Naive thymus-derived CD4-positive, alpha-beta T cell (primary cell): ENCODE data around the gene ATP5PO. TPM values are rescaled to one million over a fixed set of nuclear protein-coding genes. Genes with fewer than 3 reads are reported as not detected.

Experiments used
- ATAC-seq: fragments of 150-1000 bp; cut with Tn5 transposase; 2 replicates; pipeline ENCODE4 v1.10.0; 2021; ENCODE audit warnings: mild to moderate bottlenecking, moderate library complexity
- CTCF ChIA-PET: fragments of 350-600 bp; sonication (Branson Sonifier 250); formaldehyde crosslinking; loops from one replicate; lab custom pipeline; 2021; ENCODE audit warnings: antibody characterized with exemption; lab: Charles Lee
- POLR2A ChIA-PET: fragments of 350-600 bp; sonication (Branson Sonifier 250); formaldehyde crosslinking; loops from one replicate; lab custom pipeline; 2021; ENCODE audit warnings: antibody characterized with exemption, inconsistent platforms; lab: Charles Lee
- DNase-seq, 9 donors: peaks; one replicate each; pipeline versions ENCODE4 v3.0.0 to v3.0.0-alpha.2; 2020 to 2022; ENCODE audit warnings: mixed read lengths in 1 of 9
- H3K27ac ChIP-seq: one replicate; pipeline ENCODE4 v1.7.0; 2013; ENCODE audit warnings: mild to moderate bottlenecking, low read depth, low read length, moderate library complexity
- H3K27me3 ChIP-seq, 2 donors: one replicate each; pipeline ENCODE4 v1.7.0; 2013; ENCODE audit warnings: low read length in 2 of 2, mild to moderate bottlenecking in 2 of 2, moderate library complexity in 2 of 2; ENCODE audit not compliant: control insufficient read depth in 2 of 2, insufficient read depth in 2 of 2
- H3K36me3 ChIP-seq, 3 experiments: 1 replicate in 2 of 3; 2 replicates in 1 of 3; pipeline ENCODE4 v1.7.0; 2013; ENCODE audit warnings: low read length in 3 of 3, mild to moderate bottlenecking in 3 of 3, moderate library complexity in 1 of 3; ENCODE audit not compliant: insufficient read depth in 3 of 3, control insufficient read depth in 2 of 3
- H3K4me1 ChIP-seq, 2 donors: one replicate each; pipeline ENCODE4 v1.7.0; 2013; ENCODE audit warnings: low read length in 2 of 2, mild to moderate bottlenecking in 2 of 2, moderate library complexity in 1 of 2; ENCODE audit not compliant: control insufficient read depth in 2 of 2, insufficient read depth in 2 of 2
- H3K4me3 ChIP-seq: 2 replicates; pipeline ENCODE4 v1.7.0; 2013; ENCODE audit warnings: mild to moderate bottlenecking, low read length
- H3K9me3 ChIP-seq, 3 experiments: 1 replicate in 2 of 3; 2 replicates in 1 of 3; pipeline ENCODE4 v1.7.0; 2013; ENCODE audit warnings: low read length in 3 of 3; ENCODE audit not compliant: control insufficient read depth in 2 of 3
- H3K27ac Mint-ChIP-seq, 9 donors: one replicate each; pipeline ENCODE4 v1.8.0; 2020 to 2022; ENCODE audit warnings: mixed read lengths in 9 of 9, mild to moderate bottlenecking in 8 of 9, moderate library complexity in 5 of 9, inconsistent platforms in 2 of 9
- H3K27me3 Mint-ChIP-seq, 5 donors: one replicate each; pipeline ENCODE4 v1.8.0; 2021 to 2022; ENCODE audit warnings: mixed read lengths in 5 of 5, mild to moderate bottlenecking in 1 of 5
- H3K36me3 Mint-ChIP-seq, 5 donors: one replicate each; pipeline ENCODE4 v1.8.0; 2020 to 2022; ENCODE audit warnings: mixed read lengths in 5 of 5, mild to moderate bottlenecking in 3 of 5, inconsistent platforms in 1 of 5
- H3K4me1 Mint-ChIP-seq, 7 donors: one replicate each; pipeline ENCODE4 v1.8.0; 2020 to 2022; ENCODE audit warnings: mixed read lengths in 7 of 7, mild to moderate bottlenecking in 3 of 7, inconsistent platforms in 1 of 7
- H3K4me3 Mint-ChIP-seq, 10 donors: one replicate each; pipeline ENCODE4 v1.8.0; 2020 to 2022; ENCODE audit warnings: mild to moderate bottlenecking in 10 of 10, mixed read lengths in 10 of 10, moderate library complexity in 6 of 10, inconsistent platforms in 2 of 10
- H3K9me3 Mint-ChIP-seq, 11 donors: one replicate each; pipeline ENCODE4 v1.8.0; 2020 to 2022; ENCODE audit warnings: mixed read lengths in 11 of 11, mild to moderate bottlenecking in 4 of 11, inconsistent platforms in 1 of 11, moderate library complexity in 1 of 11
- intact Hi-C, 2 donors: fragments of 100-400 bp; cut with micrococcal nuclease; formaldehyde crosslinking; loops; one replicate each; pipeline ENCODE4 v1.15.1; 2023
- polyA plus RNA-seq, 2 donors: library from polyadenylated mRNA; unstranded; fragments of 300-500 nt; fragmentation: Illumina TruSeq; gene quantifications; one replicate each; pipeline ENCODE4 v1.2.3, GENCODE V29; 2021
- total RNA-seq, 6 experiments: library from RNA in 5 of 6; stranded (reverse) in 5 of 6; gene quantifications; 1 replicate in 5 of 6; 2 replicates in 1 of 6; pipeline ENCODE4 v1.2.3 and lab custom pipeline; 2021 to 2026

Gene ATP5PO
- total and polyA plus RNA-seq, 7 experiments from 2014 or later, result 123 to 449 (median 162) TPM

GRCh38 chr21:33897098-33897497, 18.5 kb downstream of the ATP5PO start:
- no peak overlapping the region for H3K27ac ChIP-seq
- Mint-ChIP-seq H3K9me3 (no peaks in the 10 kb centered on the region), H3K36me3 (peaks cover 0 to 10% (median 8%) of the 10 kb centered on the region in 5 donors), H3K27me3 (peaks cover 0 to 24% (median 0%) of the 10 kb centered on the region in 5 donors), H3K27ac (no peak overlapping the region), H3K4me1 (peaks cover 8 to 26% (median 20%) of the 10 kb centered on the region in 7 donors), H3K4me3 (no peak overlapping the region)
- DNase-seq, result no peak
- intact Hi-C loops, result loop anchor here in 1 of 2 donors (10.0 kb wide), 1 partner anchor 352 kb away; the partner anchor contains the start of genes GART and SON
- no peaks in the 10 kb centered on the region for H3K9me3 ChIP-seq
- ATAC-seq, result no peak
- H3K36me3 ChIP-seq, result peaks cover 0 to 9% (median 0%) of the 10 kb centered on the region in 3 experiments
- H3K4me1 ChIP-seq, result no peaks in the 10 kb centered on the region
- no peaks in the 10 kb centered on the region for H3K27me3 ChIP-seq
- H3K4me3 ChIP-seq, result no peak overlapping the region
- CTCF ChIA-PET, result interaction anchor here (0.6 kb wide), 1 partner anchor 15 kb away, joined by 4 read pairs; no protein-coding TSS in a partner anchor
- POLR2A ChIA-PET, result no interaction called here

- Histone ChIP-seq H3K4me3 (no peak overlapping the region), H3K4me1 (no peaks in the 10 kb centered on the region), H3K27ac (no peak overlapping the region), H3K27me3 (no peaks in the 10 kb centered on the region), H3K36me3 (peaks cover 0 to 5% (median 0%) of the 10 kb centered on the region in 3 experiments), H3K9me3 (no peaks in the 10 kb centered on the region)
- H3K4me3 Mint-ChIP-seq, result no peak overlapping the region
- H3K27ac Mint-ChIP-seq, result no peak overlapping the region
- ATAC-seq (no peak), DNase-seq (no peak)
- intact Hi-C loops, result loop anchor here in 1 of 2 donors (10.0 kb wide), 1 partner anchor 352 kb away; the partner anchor contains the start of genes GART and SON
- peaks cover 0 to 6% (median 6%) of the 10 kb centered on the region in 5 donors for H3K36me3 Mint-ChIP-seq
- ChIA-PET CTCF (no interaction called here), POLR2A (no interaction called here)
- H3K27me3 Mint-ChIP-seq, result peaks cover 0 to 24% (median 0%) of the 10 kb centered on the region in 5 donors
- H3K4me1 Mint-ChIP-seq, result peaks cover 8 to 22% (median 19%) of the 10 kb centered on the region in 7 donors
- no peaks in the 10 kb centered on the region for H3K9me3 Mint-ChIP-seq
Observed at GRCh38 chr21:33896691-33897090, 18.9 kb downstream of the ATP5PO start.

- peak overlapping the region in 9 of 10 donors; percentile 64 to 90 (median 80) for H3K4me3 Mint-ChIP-seq
- POLR2A ChIA-PET, result interaction anchor here (0.5 kb wide), 1 partner anchor 184 kb away, joined by 4 read pairs; no protein-coding TSS in a partner anchor
Observed at GRCh38 chr21:33895356-33895755, 20.2 kb downstream of the ATP5PO start.

GRCh38 chr21:33894736-33895288, 20.8 kb downstream of the ATP5PO start:
- Histone ChIP-seq H3K4me3 (peak overlapping the region; percentile 36), H3K36me3 (no peaks in the 10 kb centered on the region), H3K4me1 (no peaks in the 10 kb centered on the region), H3K9me3 (no peaks in the 10 kb centered on the region), H3K27me3 (no peaks in the 10 kb centered on the region), H3K27ac (peak overlapping the region; percentile 23)
- POLR2A ChIA-PET, result interaction anchor here (0.5 kb wide), 1 partner anchor 183 kb away, joined by 4 read pairs; no protein-coding TSS in a partner anchor
- peak; percentile 97 for ATAC-seq
- Mint-ChIP-seq H3K36me3 (no peaks in the 10 kb centered on the region), H3K27ac (peak overlapping the region in 8 of 9 donors; percentile 33 to 90 (median 74)), H3K4me3 (peak overlapping the region; percentile 64 to 90 (median 78)), H3K4me1 (peaks cover 8 to 16% (median 15%) of the 10 kb centered on the region in 7 donors), H3K27me3 (peaks cover 0 to 26% (median 0%) of the 10 kb centered on the region in 5 donors), H3K9me3 (no peaks in the 10 kb centered on the region)
- intact Hi-C loops, result loop anchor here in 1 of 2 donors (2.0 to 10.0 kb wide), 3 partner anchors 20 to 350 kb away; partner anchors contain the start of genes ATP5PO, GART, ITSN1 and SON
- peak; percentile 23 to 74 (median 67) for DNase-seq
- CTCF ChIA-PET, result interaction anchor here (0.7 kb wide), 2 partner anchors 416 to 468 kb away, joined by 3 to 7 read pairs; no protein-coding TSS in a partner anchor

More at GRCh38 chr21:33895356-33895755, 20.2 kb downstream of the ATP5PO start:
- intact Hi-C loops, result loop anchor here in 1 of 2 donors (2.0 to 10.0 kb wide), 3 partner anchors 19 to 351 kb away; partner anchors contain the start of genes ATP5PO, GART, ITSN1 and SON
- ATAC-seq (no peak), DNase-seq (no peak)
- H3K27me3 ChIP-seq, result no peaks in the 10 kb centered on the region
- H3K36me3 Mint-ChIP-seq, result no peaks in the 10 kb centered on the region
- CTCF ChIA-PET, result interaction anchor here (0.7 kb wide), 1 partner anchor 416 kb away, joined by 7 read pairs; no protein-coding TSS in a partner anchor
- H3K27ac ChIP-seq, result no peak overlapping the region
- H3K36me3 ChIP-seq, result no peaks in the 10 kb centered on the region
- H3K4me1 ChIP-seq, result no peaks in the 10 kb centered on the region
- H3K27me3 Mint-ChIP-seq, result peaks cover 0 to 24% (median 0%) of the 10 kb centered on the region in 5 donors
- peaks cover 8 to 17% (median 15%) of the 10 kb centered on the region in 7 donors for H3K4me1 Mint-ChIP-seq
- peak overlapping the region in 2 of 9 donors; percentile 80 to 90 for H3K27ac Mint-ChIP-seq
- peak overlapping the region; percentile 36 for H3K4me3 ChIP-seq
- no peaks in the 10 kb centered on the region for H3K9me3 ChIP-seq
- no peaks in the 10 kb centered on the region for H3K9me3 Mint-ChIP-seq

- Mint-ChIP-seq H3K27me3 (peaks cover 0 to 26% (median 0%) of the 10 kb centered on the region in 5 donors), H3K4me3 (peak overlapping the region in 3 of 10 donors; percentile 77 to 84 (median 77)), H3K9me3 (no peaks in the 10 kb centered on the region), H3K36me3 (no peaks in the 10 kb centered on the region), H3K27ac (peak overlapping the region in 1 of 9 donors; percentile 8), H3K4me1 (peaks cover 8 to 16% (median 15%) of the 10 kb centered on the region in 7 donors)
- intact Hi-C loops, result loop anchor here in 1 of 2 donors (2.0 to 10.0 kb wide), 3 partner anchors 21 to 349 kb away; partner anchors contain the start of genes ATP5PO, GART, ITSN1 and SON
- Histone ChIP-seq H3K36me3 (no peaks in the 10 kb centered on the region), H3K9me3 (no peaks in the 10 kb centered on the region), H3K4me3 (no peak overlapping the region), H3K4me1 (no peaks in the 10 kb centered on the region), H3K27me3 (no peaks in the 10 kb centered on the region), H3K27ac (no peak overlapping the region)
- DNase-seq, result no peak
- ATAC-seq, result no peak
- POLR2A ChIA-PET, result interaction anchor here (0.6 kb wide), 1 partner anchor 305 kb away, joined by 3 read pairs; the partner anchor contains the start of gene DONSON
- CTCF ChIA-PET, result no interaction called here
Observed at GRCh38 chr21:33893917-33894316, 21.7 kb downstream of the ATP5PO start.

GRCh38 chr21:33892853-33893252, 22.8 kb downstream of the ATP5PO start:
- no peak for ATAC-seq
- H3K27ac Mint-ChIP-seq, result no peak overlapping the region
- intact Hi-C loops, result loop anchor here in 1 of 2 donors (10.0 kb wide), 1 partner anchor 348 kb away; the partner anchor contains the start of genes GART and SON
- ChIA-PET CTCF (interaction anchor here (0.7 kb wide), 1 partner anchor 474 kb away, joined by 3 read pairs; no protein-coding TSS in a partner anchor), POLR2A (no interaction called here)
- Histone ChIP-seq H3K27ac (no peak overlapping the region), H3K4me3 (no peak overlapping the region), H3K27me3 (no peaks in the 10 kb centered on the region), H3K36me3 (no peaks in the 10 kb centered on the region), H3K9me3 (no peaks in the 10 kb centered on the region), H3K4me1 (no peaks in the 10 kb centered on the region)
- peaks cover 0 to 26% (median 0%) of the 10 kb centered on the region in 5 donors for H3K27me3 Mint-ChIP-seq
- no peak overlapping the region for H3K4me3 Mint-ChIP-seq
- peaks cover 8 to 16% (median 15%) of the 10 kb centered on the region in 7 donors for H3K4me1 Mint-ChIP-seq
- H3K9me3 Mint-ChIP-seq, result no peaks in the 10 kb centered on the region
- DNase-seq, result no peak
- H3K36me3 Mint-ChIP-seq, result no peaks in the 10 kb centered on the region
